Liver (tissue), 9 donors: ENCODE measurements around the gene APOE. TPM values are rescaled to one million over a fixed set of nuclear protein-coding genes. Genes with fewer than 3 reads are reported as not detected.
"Not testable (repeated sequence)": the region's sequence is repeated elsewhere in the genome, so short reads cannot be mapped to it uniquely, and the experiment has no call there.

Experiments used
- DNase-seq: peaks from one replicate; pipeline ENCODE4 v3.0.0-alpha.2; 2017; ENCODE audit warnings: low spot score
- H3K27ac ChIP-seq, 2 donors: one replicate each; pipeline ENCODE4 v1.7.0; 2013; ENCODE audit warnings: inconsistent platforms in 2 of 2, low read length in 2 of 2, control low read depth in 1 of 2, low read depth in 1 of 2, mild to moderate bottlenecking in 1 of 2
- H3K27me3 ChIP-seq, 4 donors: one replicate each; pipeline versions ENCODE4 v1.6.1 to v1.7.0; 2013; ENCODE audit warnings: low read length in 3 of 4, inconsistent platforms in 1 of 4, mild to moderate bottlenecking in 1 of 4, moderate library complexity in 1 of 4; ENCODE audit not compliant: control insufficient read depth in 4 of 4, insufficient read depth in 4 of 4
- H3K36me3 ChIP-seq, 4 donors: one replicate each; pipeline versions ENCODE4 v1.6.1 to v1.7.0; 2013; ENCODE audit warnings: low read length in 3 of 4, mild to moderate bottlenecking in 3 of 4, low read depth in 1 of 4, moderate library complexity in 1 of 4; ENCODE audit not compliant: control insufficient read depth in 4 of 4, insufficient read depth in 3 of 4
- H3K4me1 ChIP-seq, 4 donors: one replicate each; pipeline versions ENCODE4 v1.6.1 to v1.7.0; 2013; ENCODE audit warnings: low read length in 3 of 4, mild to moderate bottlenecking in 3 of 4, moderate library complexity in 1 of 4; ENCODE audit not compliant: control insufficient read depth in 4 of 4, insufficient read depth in 4 of 4
- H3K4me3 ChIP-seq, 3 donors: one replicate each; pipeline versions ENCODE4 v1.6.1 to v1.7.0; 2013; ENCODE audit warnings: low read length in 3 of 3, control low read depth in 1 of 3, low read depth in 1 of 3, mild to moderate bottlenecking in 1 of 3
- H3K9ac ChIP-seq, 2 donors: one replicate each; pipeline ENCODE4 v1.7.0; 2013; ENCODE audit warnings: low read length in 2 of 2, mild to moderate bottlenecking in 2 of 2, moderate library complexity in 2 of 2, control low read depth in 1 of 2, low read depth in 1 of 2
- H3K9me3 ChIP-seq, 4 donors: one replicate each; pipeline versions ENCODE4 v1.6.1 to v1.7.0; 2013; ENCODE audit warnings: low read length in 3 of 4; ENCODE audit not compliant: control insufficient read depth in 4 of 4
- ATF3 ChIP-seq: IDR thresholded peaks from 2 replicates; pipeline ENCODE4 v1.6.1; 2016; ENCODE audit warnings: antibody characterized with exemption
- EGR1 ChIP-seq, 2 donors: IDR thresholded peaks; 2 replicates each; pipeline ENCODE4 v1.6.1; 2016 to 2018; ENCODE audit warnings: antibody characterized with exemption in 2 of 2, low read depth in 2 of 2
- FOXA2 ChIP-seq: IDR thresholded peaks from 2 replicates; pipeline ENCODE4 v1.6.1; 2016; ENCODE audit warnings: antibody characterized with exemption
- GABPA ChIP-seq, 2 donors: IDR thresholded peaks in 1 of 2; conservative IDR thresholded peaks in 1 of 2; 2 replicates each; pipeline ENCODE4 v1.6.1; 2016; ENCODE audit warnings: antibody characterized with exemption in 2 of 2, mild to moderate bottlenecking in 1 of 2, moderate library complexity in 1 of 2
- HNF4A ChIP-seq, 2 donors: conservative IDR thresholded peaks; 2 replicates each; pipeline ENCODE4 v1.6.1; 2016; ENCODE audit warnings: antibody characterized with exemption in 2 of 2, mild to moderate bottlenecking in 2 of 2
- HNF4G ChIP-seq: IDR thresholded peaks from 2 replicates; pipeline ENCODE4 v1.6.1; 2016; ENCODE audit warnings: antibody characterized with exemption
- MAX ChIP-seq: IDR thresholded peaks from 2 replicates; pipeline ENCODE4 v1.6.1; 2016; ENCODE audit warnings: antibody characterized with exemption
- NR2F2 ChIP-seq: IDR thresholded peaks from 2 replicates; pipeline ENCODE4 v1.6.1; 2016; ENCODE audit warnings: antibody characterized with exemption
- RXRA ChIP-seq, 2 donors: IDR thresholded peaks; 2 replicates each; pipeline ENCODE4 v1.6.1; 2017 to 2018; ENCODE audit warnings: antibody characterized with exemption in 2 of 2, mild to moderate bottlenecking in 1 of 2
- SP1 ChIP-seq: IDR thresholded peaks from 2 replicates; pipeline ENCODE4 v1.6.1; 2018; ENCODE audit warnings: antibody characterized with exemption, mild to moderate bottlenecking
- TAF1 ChIP-seq: conservative IDR thresholded peaks from 2 replicates; pipeline ENCODE4 v1.6.1; 2016; ENCODE audit warnings: antibody characterized with exemption, mild to moderate bottlenecking
- ZBTB33 ChIP-seq: IDR thresholded peaks from 2 replicates; pipeline ENCODE4 v1.6.1; 2016; ENCODE audit warnings: antibody characterized with exemption
- WGBS: extraction: QIAGEN DNeasy Blood & Tissue Kit; methylation state at CpG from one replicate; pipeline ENCODE4 v1.1.7; 2013; 5-methylcytosine and 5-hydroxymethylcytosine counted together
- polyA plus RNA-seq, 2 donors: library from polyadenylated mRNA; stranded (reverse) in 1 of 2; unstranded in 1 of 2; fragments of 200-250 nt in 1 of 2; fragments of >200 nt in 1 of 2; fragmentation: Nextera tagmentation in 1 of 2; extraction: Ambion mirVana in 1 of 2; gene quantifications; one replicate each; pipeline versions ENCODE4 v1.2.1 to v1.2.3, GENCODE V29; 2013 to 2015
- total RNA-seq, 2 donors: library from RNA; depleted of rRNA; stranded (reverse); fragments of >200 nt; gene quantifications; one replicate each; pipeline ENCODE4 v1.2.3, GENCODE V29; 2014
- TF ChIP-seq, protein P1 (sequence below): fragments of 150-350 bp; IDR thresholded peaks from 2 replicates; pipeline ENCODE4 v1.5.1; 2017; ENCODE audit warnings: improper control_type of control experiment, low read depth, low read length; ENCODE audit not compliant: missing input control
- TF ChIP-seq, protein P2 (sequence below): IDR thresholded peaks from 2 replicates; pipeline ENCODE4 v1.6.1; 2016; ENCODE audit warnings: antibody characterized with exemption, mild to moderate bottlenecking
- donor health status: healthy.
- donor health status: healthy.
- donor health status: healthy.
- donor health status: healthy.
- donor health status: healthy.

The APOE gene
- total and polyA plus RNA-seq, 4 donors: 1,884 to 5,263 (median 3,713) TPM

DNA sequence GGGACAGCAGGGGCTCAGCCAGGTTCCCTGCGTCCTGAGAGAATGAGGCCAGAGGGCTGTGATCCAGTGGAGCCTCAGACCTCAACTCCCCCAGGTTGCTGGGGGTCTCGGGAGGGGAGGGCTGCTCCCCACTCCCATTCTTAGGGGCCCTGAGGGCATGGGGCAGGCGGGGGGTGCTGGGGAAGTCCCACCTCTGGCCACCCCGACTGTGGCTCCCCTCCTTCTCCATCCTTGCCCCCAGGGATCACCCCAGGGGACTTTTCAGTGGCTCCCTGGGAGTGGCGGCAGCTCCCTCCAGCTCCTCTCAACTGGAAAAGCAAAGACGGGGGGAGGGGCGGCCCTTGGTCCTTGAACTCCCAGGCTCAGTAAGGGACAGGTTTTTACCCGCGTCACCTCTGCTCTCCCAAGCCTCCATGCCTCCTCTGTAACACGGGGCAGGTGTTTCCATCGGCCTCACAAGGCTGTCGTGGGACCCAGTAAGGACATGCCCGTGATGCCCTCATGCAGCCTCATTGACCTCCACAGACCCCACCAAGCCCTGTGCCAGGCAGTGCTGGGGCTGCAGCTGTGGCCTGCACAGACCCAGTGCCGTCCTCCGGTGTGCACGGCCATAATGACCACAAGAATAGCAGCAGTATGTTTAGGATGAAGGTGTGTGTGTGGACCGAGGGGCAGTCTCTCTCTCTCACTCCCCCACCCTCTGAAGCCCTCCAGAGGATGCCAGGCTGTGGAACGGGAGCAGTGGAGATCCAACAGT is 26.1 kb upstream of the APOE start:
- no peak for DNase-seq
- peaks cover 8 to 39% (median 17%) of the 10 kb centered on the region in 4 donors for H3K36me3 ChIP-seq
- no peaks in the 10 kb centered on the region for H3K4me1 ChIP-seq
- H3K27ac ChIP-seq: no peak overlapping the region
- H3K27me3 ChIP-seq: no peaks in the 10 kb centered on the region
- no peak overlapping the region for H3K4me3 ChIP-seq
- TF ChIP-seq TAF1 (no peak), MAX (no peak), EGR1 (IDR thresholded peaks at IDR 0.05; ENCODE audit: low read depth in 2 of 2) (no peak)
- WGBS: 84% methylated on average over 18 of the region's 18 CpGs
- no peak overlapping the region for H3K9ac ChIP-seq
- no peaks in the 10 kb centered on the region for H3K9me3 ChIP-seq

DNA sequence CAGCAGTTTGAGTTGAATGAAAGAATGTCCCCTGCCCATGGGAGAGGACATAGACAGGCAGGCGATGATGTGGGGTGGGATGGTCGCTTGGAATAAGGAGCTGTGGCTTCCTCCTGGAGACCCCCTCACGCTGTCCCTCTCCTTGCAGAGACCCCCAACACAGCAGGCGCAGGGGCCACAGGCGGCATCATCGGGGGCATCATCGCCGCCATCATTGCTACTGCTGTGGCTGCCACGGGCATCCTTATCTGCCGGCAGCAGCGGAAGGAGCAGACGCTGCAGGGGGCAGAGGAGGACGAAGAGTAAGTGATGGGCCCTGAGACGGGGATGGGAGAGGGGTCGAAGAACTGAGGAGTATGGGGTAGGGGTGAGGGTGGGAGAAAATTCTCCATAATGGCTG is 23.5 kb upstream of the APOE start:
- no peak for DNase-seq
- WGBS: 95% methylated on average over 15 of the region's 15 CpGs
- Histone ChIP-seq H3K9ac (no peak overlapping the region), H3K27me3 (no peaks in the 10 kb centered on the region), H3K27ac (no peak overlapping the region), H3K36me3 (peaks cover 1 to 33% (median 8%) of the 10 kb centered on the region in 4 donors), H3K9me3 (no peaks in the 10 kb centered on the region), H3K4me1 (no peaks in the 10 kb centered on the region), H3K4me3 (no peak overlapping the region)
- TF ChIP-seq ATF3: no peak
- TF ChIP-seq, protein P1, sequence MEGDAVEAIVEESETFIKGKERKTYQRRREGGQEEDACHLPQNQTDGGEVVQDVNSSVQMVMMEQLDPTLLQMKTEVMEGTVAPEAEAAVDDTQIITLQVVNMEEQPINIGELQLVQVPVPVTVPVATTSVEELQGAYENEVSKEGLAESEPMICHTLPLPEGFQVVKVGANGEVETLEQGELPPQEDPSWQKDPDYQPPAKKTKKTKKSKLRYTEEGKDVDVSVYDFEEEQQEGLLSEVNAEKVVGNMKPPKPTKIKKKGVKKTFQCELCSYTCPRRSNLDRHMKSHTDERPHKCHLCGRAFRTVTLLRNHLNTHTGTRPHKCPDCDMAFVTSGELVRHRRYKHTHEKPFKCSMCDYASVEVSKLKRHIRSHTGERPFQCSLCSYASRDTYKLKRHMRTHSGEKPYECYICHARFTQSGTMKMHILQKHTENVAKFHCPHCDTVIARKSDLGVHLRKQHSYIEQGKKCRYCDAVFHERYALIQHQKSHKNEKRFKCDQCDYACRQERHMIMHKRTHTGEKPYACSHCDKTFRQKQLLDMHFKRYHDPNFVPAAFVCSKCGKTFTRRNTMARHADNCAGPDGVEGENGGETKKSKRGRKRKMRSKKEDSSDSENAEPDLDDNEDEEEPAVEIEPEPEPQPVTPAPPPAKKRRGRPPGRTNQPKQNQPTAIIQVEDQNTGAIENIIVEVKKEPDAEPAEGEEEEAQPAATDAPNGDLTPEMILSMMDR: no peak
- no peak for TF ChIP-seq ZBTB33
- no peak for TF ChIP-seq SP1
- no peak for TF ChIP-seq NR2F2
- TF ChIP-seq HNF4G: no peak
- TF ChIP-seq, protein P2, sequence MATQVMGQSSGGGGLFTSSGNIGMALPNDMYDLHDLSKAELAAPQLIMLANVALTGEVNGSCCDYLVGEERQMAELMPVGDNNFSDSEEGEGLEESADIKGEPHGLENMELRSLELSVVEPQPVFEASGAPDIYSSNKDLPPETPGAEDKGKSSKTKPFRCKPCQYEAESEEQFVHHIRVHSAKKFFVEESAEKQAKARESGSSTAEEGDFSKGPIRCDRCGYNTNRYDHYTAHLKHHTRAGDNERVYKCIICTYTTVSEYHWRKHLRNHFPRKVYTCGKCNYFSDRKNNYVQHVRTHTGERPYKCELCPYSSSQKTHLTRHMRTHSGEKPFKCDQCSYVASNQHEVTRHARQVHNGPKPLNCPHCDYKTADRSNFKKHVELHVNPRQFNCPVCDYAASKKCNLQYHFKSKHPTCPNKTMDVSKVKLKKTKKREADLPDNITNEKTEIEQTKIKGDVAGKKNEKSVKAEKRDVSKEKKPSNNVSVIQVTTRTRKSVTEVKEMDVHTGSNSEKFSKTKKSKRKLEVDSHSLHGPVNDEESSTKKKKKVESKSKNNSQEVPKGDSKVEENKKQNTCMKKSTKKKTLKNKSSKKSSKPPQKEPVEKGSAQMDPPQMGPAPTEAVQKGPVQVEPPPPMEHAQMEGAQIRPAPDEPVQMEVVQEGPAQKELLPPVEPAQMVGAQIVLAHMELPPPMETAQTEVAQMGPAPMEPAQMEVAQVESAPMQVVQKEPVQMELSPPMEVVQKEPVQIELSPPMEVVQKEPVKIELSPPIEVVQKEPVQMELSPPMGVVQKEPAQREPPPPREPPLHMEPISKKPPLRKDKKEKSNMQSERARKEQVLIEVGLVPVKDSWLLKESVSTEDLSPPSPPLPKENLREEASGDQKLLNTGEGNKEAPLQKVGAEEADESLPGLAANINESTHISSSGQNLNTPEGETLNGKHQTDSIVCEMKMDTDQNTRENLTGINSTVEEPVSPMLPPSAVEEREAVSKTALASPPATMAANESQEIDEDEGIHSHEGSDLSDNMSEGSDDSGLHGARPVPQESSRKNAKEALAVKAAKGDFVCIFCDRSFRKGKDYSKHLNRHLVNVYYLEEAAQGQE: no peak
- no peak for TF ChIP-seq RXRA (IDR thresholded peaks at IDR 0.05)
- TF ChIP-seq FOXA2: no peak
- no peak for TF ChIP-seq MAX
- TF ChIP-seq GABPA (IDR thresholded peaks at IDR 0.05 in 1 of 2, conservative IDR thresholded peaks at IDR 0.05 in 1 of 2): no peak
- TF ChIP-seq HNF4A (conservative IDR thresholded peaks at IDR 0.05): no peak
- TF ChIP-seq TAF1: no peak

DNA sequence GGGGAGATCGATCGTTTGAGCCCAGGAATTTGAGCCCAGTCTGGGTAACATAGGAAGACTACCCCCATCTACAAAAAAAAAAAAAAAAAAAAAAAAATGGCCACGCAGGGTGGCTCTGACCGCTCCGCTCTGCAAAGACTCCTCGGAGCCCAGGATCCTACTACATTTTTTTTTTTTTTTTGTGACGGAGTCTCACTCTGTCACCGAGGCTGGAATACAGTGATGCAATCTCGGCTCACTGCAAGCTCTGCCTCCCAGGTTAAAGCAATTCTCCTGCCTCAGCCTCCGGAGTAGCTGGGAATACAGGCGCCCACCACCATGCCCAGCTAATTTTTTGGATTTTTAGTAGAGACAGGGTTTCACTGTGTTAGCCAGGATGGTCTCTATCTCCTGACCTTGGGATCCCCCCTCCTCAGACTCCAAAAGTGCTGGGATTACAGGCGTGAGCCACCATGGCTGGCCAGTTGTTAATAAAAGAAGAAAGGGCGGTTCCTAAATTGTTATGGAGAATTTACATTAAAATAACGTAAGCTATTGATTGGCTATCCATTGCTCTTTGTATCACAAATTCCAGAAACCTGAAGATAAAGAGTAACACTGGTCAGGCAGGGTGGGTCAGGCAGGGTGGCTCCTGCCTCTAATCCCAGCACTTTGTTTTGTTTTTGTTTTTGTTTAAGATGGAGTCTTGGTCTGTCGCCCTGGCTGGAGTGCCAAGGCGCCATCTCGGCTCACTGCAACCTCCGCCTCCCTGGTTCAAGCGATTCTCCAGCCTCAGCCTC is 22.8 kb upstream of the APOE start:
- H3K9ac ChIP-seq, H3K4me3 ChIP-seq, H3K4me1 ChIP-seq, H3K9me3 ChIP-seq, DNase-seq, H3K27ac ChIP-seq, H3K27me3 ChIP-seq: not testable (repeated sequence)
- H3K36me3 ChIP-seq: peaks cover 1 to 32% (median 7%) of the 10 kb centered on the region in 4 donors
- WGBS: 95% methylated on average over 19 of the region's 19 CpGs
